ENCODE results near the gene VEGFD.

- no peak for TF ChIP-seq CTCF (IDR thresholded peaks at IDR 0.05; ENCODE audit: low read length)
- TF ChIP-seq EZH2 (IDR thresholded peaks at IDR 0.05; ENCODE audit: borderline replicate concordance, low read length) = no peak
Measured at GRCh38 chrX:15328821-15329220, 55.4 kb downstream of the VEGFD start.
